NCI-H1930 (cell line): ENCODE results near the gene CKLF.
"Not testable (repeated sequence)": the region's sequence is repeated elsewhere in the genome, so short reads cannot be mapped to it uniquely, and the experiment has no call there.

Source experiments
- DNase-seq, 2 experiments: peaks; one replicate each; lab custom pipeline; 2025; lab: John Stamatoyannopoulos, UW

Gene CKLF

DNA sequence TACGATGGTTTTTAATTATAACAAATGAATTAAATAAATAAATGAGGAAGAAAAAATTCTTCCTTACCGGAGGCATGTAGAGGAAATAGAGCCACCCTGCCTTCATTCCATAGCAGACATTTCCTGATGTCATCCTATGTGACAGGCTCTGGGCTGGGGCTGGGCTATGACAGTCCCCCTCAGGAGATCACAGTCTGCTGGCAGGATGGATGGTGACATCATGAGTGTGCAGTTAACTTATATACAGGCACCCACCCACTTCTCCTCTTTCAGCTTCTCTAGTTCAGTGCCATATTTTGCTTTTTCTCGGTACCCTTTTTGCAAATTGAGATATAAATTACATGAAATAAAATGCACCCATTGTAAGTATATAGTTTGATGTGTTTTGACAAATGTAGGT is 45.7 kb downstream of the CKLF start:
- no peak for DNase-seq

- DNase-seq: no peak
These were observed 47.4 kb downstream of the CKLF start for GRCh38 chr16:66599726-66600125.

- DNase-seq: no peak
These were observed 48.1 kb downstream of the CKLF start for GRCh38 chr16:66600477-66600876.

- DNase-seq: no peak
These were observed 49.1 kb downstream of the CKLF start for GRCh38 chr16:66601471-66601870.

- peak in 1 of 2 experiments; percentile 16 for DNase-seq
These were observed 51.4 kb downstream of the CKLF start for GRCh38 chr16:66603537-66604375.

DNA sequence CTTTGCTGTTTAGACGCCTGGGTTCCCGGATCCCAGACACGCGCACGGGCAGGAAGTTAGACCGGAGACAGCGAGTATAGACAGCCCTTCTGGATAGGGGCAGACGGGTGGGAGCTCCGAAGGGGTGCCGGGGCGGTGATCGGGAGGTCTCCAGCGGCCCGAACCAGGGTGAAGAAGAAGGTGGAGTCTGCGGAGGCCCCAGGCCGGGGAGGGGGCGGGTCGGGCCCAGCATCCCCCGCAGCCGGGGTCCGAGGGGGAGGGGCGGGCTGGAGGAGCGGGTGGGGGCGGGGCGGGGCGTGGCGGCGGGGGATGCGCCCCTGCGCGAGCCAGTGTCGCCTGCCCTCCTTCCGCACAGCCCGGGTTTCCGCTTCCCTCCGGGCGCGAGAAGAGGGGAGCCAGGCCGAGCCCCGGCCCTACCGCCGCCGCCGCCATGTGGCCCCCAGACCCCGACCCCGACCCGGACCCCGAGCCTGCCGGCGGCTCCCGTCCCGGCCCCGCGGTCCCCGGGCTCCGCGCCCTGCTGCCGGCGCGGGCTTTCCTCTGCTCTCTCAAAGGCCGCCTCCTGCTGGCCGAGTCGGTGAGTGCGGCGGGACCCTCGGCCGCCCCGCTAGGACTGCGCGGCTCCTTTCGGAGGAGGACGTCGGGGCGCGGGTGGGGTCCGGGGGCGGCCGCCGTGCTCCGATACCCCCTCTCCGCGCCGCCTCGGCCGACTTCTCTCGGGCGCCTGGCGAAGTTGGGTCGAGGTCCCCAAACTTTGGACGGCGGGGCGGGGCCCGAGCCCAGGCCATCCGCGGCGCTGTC is 52.2 kb downstream of the CKLF start, which contains the start of gene CMTM3:
CMTM3 (plus strand) TSS at position 329 of the 801 bp plus-strand sequence; CDS start at position 431, 102 bp downstream.
- DNase-seq: peak in 1 of 2 experiments; percentile 32

GRCh38 chr16:66605177-66605978 is 53.0 kb downstream of the CKLF start:
- no peak for DNase-seq

DNA sequence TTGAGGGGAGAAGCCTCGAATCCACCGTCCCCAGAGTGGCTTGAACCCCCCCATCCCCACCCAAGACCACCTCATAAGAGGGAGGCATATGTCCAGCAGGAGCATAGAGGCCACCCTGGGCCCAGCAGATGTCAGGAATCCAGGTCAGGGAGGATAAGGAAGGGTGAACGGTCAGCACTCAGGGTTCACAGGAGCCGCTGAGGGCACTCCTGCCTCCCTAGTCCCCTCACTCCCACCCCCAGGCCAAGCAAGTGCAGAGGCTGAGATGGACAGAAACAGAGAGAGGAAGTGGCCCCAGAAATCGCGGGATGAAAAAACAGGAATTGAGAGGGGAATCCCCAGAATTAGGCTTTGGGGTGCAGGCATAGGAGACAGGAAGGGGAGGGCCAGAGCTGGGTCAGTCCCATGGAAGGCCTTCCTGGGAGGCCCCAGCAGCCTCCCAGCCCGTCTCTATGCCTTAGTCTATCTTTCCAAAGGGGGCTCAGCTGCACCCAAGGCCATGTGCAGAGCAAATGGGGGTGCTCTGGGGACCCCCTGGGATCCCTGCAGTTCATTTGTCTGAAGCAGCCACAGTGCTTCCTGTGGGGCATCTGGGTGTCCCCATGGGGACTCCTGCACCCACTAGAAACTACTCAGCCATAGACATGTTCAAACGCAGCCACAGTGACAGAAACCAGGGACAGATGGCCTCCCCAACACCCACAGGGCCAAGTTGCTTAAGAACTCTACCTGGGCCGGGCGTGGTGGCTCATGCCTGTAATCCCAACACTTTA is 53.8 kb downstream of the CKLF start:
- no peak for DNase-seq

DNA sequence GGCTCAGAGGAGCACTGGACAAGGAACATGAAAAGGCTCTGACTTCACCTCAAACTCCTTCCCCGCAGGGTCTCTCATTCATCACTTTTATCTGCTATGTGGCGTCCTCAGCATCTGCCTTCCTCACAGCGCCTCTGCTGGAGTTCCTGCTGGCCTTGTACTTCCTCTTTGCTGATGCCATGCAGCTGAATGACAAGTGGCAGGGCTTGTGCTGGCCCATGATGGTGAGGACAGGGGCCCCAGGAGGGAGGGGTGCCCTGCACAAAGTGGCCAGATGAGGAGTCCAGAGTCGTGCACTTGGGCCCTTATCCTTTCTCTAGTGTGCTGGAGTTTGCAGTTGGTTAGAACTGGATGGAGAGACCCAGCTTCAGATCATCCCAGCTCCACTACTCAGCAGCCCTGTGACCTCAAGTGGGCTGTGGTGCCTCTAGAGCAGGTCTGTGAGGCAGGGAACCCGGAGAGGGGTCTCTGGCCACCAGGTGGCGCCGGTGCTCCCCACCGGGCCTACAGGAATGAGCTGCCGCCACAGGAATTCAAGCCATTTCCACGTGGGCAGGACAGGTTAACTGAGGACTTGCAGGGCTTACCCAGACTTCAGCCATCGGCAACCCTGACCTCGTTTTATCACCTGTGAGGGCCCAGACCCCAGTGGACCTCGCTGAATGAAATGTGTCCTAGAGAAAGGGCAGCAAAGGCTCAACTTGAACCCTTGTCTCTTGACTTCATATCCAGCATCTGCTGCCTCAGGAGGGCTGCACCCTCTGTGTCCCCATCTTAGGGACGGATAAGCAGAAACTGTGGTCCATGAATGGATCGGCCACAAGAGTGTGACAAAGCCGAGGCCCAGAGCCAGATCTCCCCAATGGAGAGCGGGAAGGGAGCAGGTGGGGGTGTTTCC is 56.1 kb downstream of the CKLF start:
- peak in 1 of 2 experiments; percentile 40 for DNase-seq

- DNase-seq: no peak
These were observed 56.7 kb downstream of the CKLF start for GRCh38 chr16:66609139-66609510.

DNA sequence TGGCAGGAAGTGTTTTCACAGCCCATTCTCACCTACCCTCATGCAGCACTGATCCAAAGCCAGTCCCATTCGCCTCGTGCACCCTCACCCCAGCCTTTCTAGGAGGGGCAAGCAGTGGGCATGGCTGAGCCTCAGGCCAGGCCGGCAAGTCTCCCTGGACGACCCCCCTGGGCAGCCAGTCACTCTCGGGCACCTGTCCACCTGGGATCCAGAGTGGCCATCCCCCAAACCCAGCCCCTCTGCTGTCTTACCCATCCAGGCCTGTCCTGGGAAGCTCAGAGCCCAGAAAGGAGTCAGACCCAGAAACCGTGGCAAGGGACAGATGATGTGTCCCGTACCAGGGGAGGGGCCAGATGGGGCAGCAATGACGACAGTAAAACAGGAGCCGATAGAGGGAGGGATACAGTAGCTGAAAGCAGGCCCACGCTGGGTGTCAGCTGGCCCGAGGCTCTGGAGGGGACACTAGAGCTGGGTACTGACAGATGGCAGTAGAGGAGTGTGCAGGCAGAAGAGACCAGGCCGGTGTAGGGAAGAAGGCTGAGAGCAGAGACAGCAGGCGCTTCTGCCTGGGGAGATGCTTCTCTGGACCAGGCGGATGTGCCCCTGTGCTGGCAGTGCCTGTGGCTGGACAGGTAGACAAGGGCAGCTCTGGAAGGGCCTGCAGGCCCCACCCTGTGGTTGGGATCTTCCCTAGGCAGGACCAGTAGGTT is 57.9 kb downstream of the CKLF start:
- DNase-seq: no peak

GRCh38 chr16:66611911-66612310 is 59.5 kb downstream of the CKLF start:
- DNase-seq: not testable (repeated sequence)

DNA sequence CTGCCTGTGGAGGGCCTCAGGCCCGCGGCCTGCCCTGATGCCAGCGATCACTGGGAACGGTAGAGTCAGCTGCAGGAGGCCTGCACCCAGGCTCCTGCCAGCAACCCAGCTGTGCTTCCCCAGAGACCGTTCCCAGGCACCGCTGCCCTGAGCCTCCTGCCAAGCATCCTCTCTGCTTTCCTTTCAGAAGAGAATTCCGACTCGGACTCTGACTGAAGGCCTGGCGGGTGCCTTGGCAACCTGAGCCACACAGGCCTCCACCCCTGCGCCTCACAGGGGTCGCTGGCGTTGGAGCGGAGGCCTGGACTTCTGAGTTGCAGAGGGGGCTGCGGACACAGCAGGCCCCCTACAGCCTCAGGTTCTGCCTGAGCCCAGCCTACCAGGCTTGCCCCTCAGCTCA is 60.0 kb downstream of the CKLF start:
- no peak for DNase-seq

GRCh38 chr16:66614161-66614802 is 61.9 kb downstream of the CKLF start:
- DNase-seq: no peak
